AG04450 (cell line): ENCODE data around the gene MYOCD. TPM values are rescaled to one million over a fixed set of nuclear protein-coding genes. Genes with fewer than 3 reads are reported as not detected.
A peak's percentile ranks its signal among the peaks of the same experiment; 100 is the strongest.

ENCODE experiments used
- CTCF ChIA-PET: fragments of 300-600, 350-600 bp; formaldehyde crosslinking; extraction: SDS; loops from one replicate; lab custom pipeline; 2022; ENCODE audit warnings: antibody characterized with exemption, inconsistent platforms; lab: Charles Lee
- POLR2A ChIA-PET: fragments of 350-600 bp; formaldehyde crosslinking; extraction: SDS; loops from one replicate; lab custom pipeline; 2021; ENCODE audit warnings: antibody characterized with exemption, inconsistent platforms; lab: Yijun Ruan, JAX
- DNase-seq: peaks from one replicate; pipeline ENCODE4 v3.0.0-alpha.2; 2011; ENCODE audit warnings: low read depth, low spot score
- H3K27ac ChIP-seq: one replicate; pipeline ENCODE4 v1.5.1; 2012; ENCODE audit warnings: low read depth, low read length, control low read depth
- H3K27me3 ChIP-seq: one replicate; pipeline ENCODE4 v1.6.0; 2012; ENCODE audit warnings: low read length; ENCODE audit not compliant: control insufficient read depth, insufficient read depth
- H3K4me3 ChIP-seq: 2 replicates; pipeline ENCODE4 v1.5.1; 2011; ENCODE audit warnings: mild to moderate bottlenecking, low read depth, low read length, control low read depth
- H3K9me3 ChIP-seq: 2 replicates; pipeline ENCODE4 v1.5.1; 2012; ENCODE audit warnings: low read length; ENCODE audit not compliant: control insufficient read depth, insufficient read depth
- CTCF ChIP-seq: IDR thresholded peaks from 2 replicates; pipeline ENCODE4 v1.5.1; 2011; ENCODE audit warnings: low read depth, low read length, control low read depth, inconsistent platforms
- polyA minus RNA-seq: library from RNA; depleted of rRNA, polyadenylated mRNA; stranded (reverse); fragments of >200 nt; gene quantifications from 2 replicates; pipeline ENCODE4 v1.2.3, GENCODE V29; 2011; rRNA and poly(A)+ RNA removed
- polyA plus RNA-seq: library from polyadenylated mRNA; depleted of rRNA; stranded (reverse); fragments of >200 nt; gene quantifications from 2 replicates; pipeline ENCODE4 v1.2.3, GENCODE V29; 2011; rRNA removed

Gene MYOCD
- polyA plus RNA-seq (17.5 and 19.0 TPM in 2 replicates), polyA minus RNA-seq (38.7 and 45.3 TPM in 2 replicates)

- peak; percentile 18 for DNase-seq
- Histone ChIP-seq H3K27ac (peak within 1 kb of the TSS; percentile 61), H3K27me3 (no peaks in the 10 kb centered on the region), H3K4me3 (peak within 1 kb of the TSS; percentile 77), H3K9me3 (no peaks in the 10 kb centered on the region)
- no peak for TF ChIP-seq CTCF
- POLR2A ChIA-PET, result interaction anchor here (0.6 to 1.7 kb wide), 5 partner anchors 37 to 144 kb away, joined by 3 to 8 read pairs (median 4); no protein-coding TSS in a partner anchor
- CTCF ChIA-PET, result interaction anchor here (0.5 to 5.0 kb wide), 14 partner anchors 10 to 668 kb away, joined by 3 to 166 read pairs (median 6); partner anchors contain the start of gene ZNF18
These were observed at the start of gene MYOCD for GRCh38 chr17:12665263-12666210. MYOCD (plus strand) TSS chr17:12665890; CDS start chr17:12666189, 299 bp downstream.

DNA sequence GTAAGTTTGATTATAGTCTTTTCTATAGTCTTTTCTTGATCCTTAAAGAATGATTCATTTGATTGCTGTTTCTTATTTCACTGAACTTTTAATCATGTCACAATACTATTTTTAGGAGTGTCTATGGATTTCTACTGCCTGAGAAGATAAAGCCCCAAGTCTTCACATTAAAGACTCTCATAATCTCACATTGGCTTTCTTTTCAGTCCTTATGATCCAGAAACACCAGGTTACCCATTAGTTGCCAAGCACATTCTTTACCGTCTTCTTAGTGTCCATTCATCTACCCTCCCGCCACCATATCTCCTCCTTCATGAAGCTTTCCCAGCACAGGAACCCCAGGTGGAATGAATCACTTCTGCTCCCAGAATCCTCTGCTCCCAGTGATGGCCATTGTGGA is 49.5 kb upstream of the MYOCD start:
- no peak overlapping the region for H3K27ac ChIP-seq
- POLR2A ChIA-PET, result no interaction called here
- no peak for TF ChIP-seq CTCF
- H3K27me3 ChIP-seq, result no peaks in the 10 kb centered on the region
- no peak overlapping the region for H3K4me3 ChIP-seq
- CTCF ChIA-PET, result no interaction called here
- no peaks in the 10 kb centered on the region for H3K9me3 ChIP-seq
- no peak for DNase-seq

- DNase-seq, result peak; percentile 79
- Histone ChIP-seq H3K27ac (no peak overlapping the region), H3K9me3 (no peaks in the 10 kb centered on the region; the same call in 1 of the 2 replicates), H3K27me3 (no peaks in the 10 kb centered on the region), H3K4me3 (no peak overlapping the region)
- CTCF ChIA-PET, result interaction anchor here (3.5 kb wide), 1 partner anchor 49 kb away, joined by 12 read pairs; no protein-coding TSS in a partner anchor
- POLR2A ChIA-PET, result interaction anchor here (0.7 kb wide), 1 partner anchor 48 kb away, joined by 3 read pairs; no protein-coding TSS in a partner anchor
- TF ChIP-seq CTCF, result no peak
These were observed 47.1 kb upstream of the MYOCD start for GRCh38 chr17:12618557-12618956.

GRCh38 chr17:12619459-12620199 is 46.1 kb upstream of the MYOCD start:
- no peak for DNase-seq
- Histone ChIP-seq H3K4me3 (no peak overlapping the region), H3K27me3 (no peaks in the 10 kb centered on the region), H3K27ac (peak overlapping the region; percentile 78), H3K9me3 (no peaks in the 10 kb centered on the region; the same call in 1 of the 2 replicates)
- ChIA-PET CTCF (interaction anchor here (1.3 to 3.5 kb wide), 2 partner anchors 48 to 74 kb away, joined by 7 to 12 read pairs; no protein-coding TSS in a partner anchor), POLR2A (interaction anchor here (1.2 kb wide), 2 partner anchors 45 to 62 kb away, joined by 3 to 4 read pairs; no protein-coding TSS in a partner anchor)
- TF ChIP-seq CTCF, result no peak
